Keratinocyte (primary cell): ENCODE measurements around the gene UROD. TPM values are rescaled to one million over a fixed set of nuclear protein-coding genes. Genes with fewer than 3 reads are reported as not detected.
"Not testable (repeated sequence)": the region's sequence is repeated elsewhere in the genome, so short reads cannot be mapped to it uniquely, and the experiment has no call there.

Source experiments
- DNase-seq: peaks from one replicate; pipeline ENCODE4 v3.0.0-alpha.2; 2011; ENCODE audit warnings: low read depth, missing footprints, low spot score
- FAIRE-seq: peaks from 2 replicates; lab custom pipeline; 2011; peaks lifted over from hg19 to GRCh38; lab: Jason Lieb, UNC
- H2AFZ ChIP-seq: 2 replicates; pipeline ENCODE4 v1.6.0; 2012; ENCODE audit warnings: low read length, control low read depth, inconsistent platforms; ENCODE audit not compliant: control insufficient read depth
- H3K27ac ChIP-seq: 2 replicates; pipeline ENCODE4 v1.5.1; 2011; ENCODE audit warnings: low read length; ENCODE audit not compliant: control insufficient read depth, insufficient read depth
- H3K27me3 ChIP-seq: 3 replicates; pipeline ENCODE4 v1.6.0; 2011; ENCODE audit warnings: low read length; ENCODE audit not compliant: control insufficient read depth, insufficient read depth; ENCODE audit errors: extremely low read depth
- H3K36me3 ChIP-seq, 2 experiments: 2 replicates in 1 of 2; 3 replicates in 1 of 2; pipeline ENCODE4 v1.5.1; 2011; ENCODE audit warnings: low read length in 2 of 2, mild to moderate bottlenecking in 1 of 2; ENCODE audit not compliant: control insufficient read depth in 2 of 2, insufficient read depth in 2 of 2; ENCODE audit errors: extremely low read depth in 1 of 2
- H3K4me1 ChIP-seq: 3 replicates; pipeline ENCODE4 v1.5.1; 2011; ENCODE audit warnings: low read length; ENCODE audit not compliant: control insufficient read depth, insufficient read depth; ENCODE audit errors: extremely low read depth
- H3K4me2 ChIP-seq: 3 replicates; pipeline ENCODE4 v1.6.0; 2011; ENCODE audit warnings: low read depth, low read length; ENCODE audit not compliant: control insufficient read depth, insufficient read depth; ENCODE audit errors: extremely low read depth
- H3K4me3 ChIP-seq, 3 experiments: fragments of 200-600 bp in 1 of 3; sonication (generic) in 1 of 3; 2 replicates in 2 of 3; 3 replicates in 1 of 3; pipeline ENCODE4 v1.5.1; 2011 to 2016; ENCODE audit warnings: low read length in 3 of 3, mild to moderate bottlenecking in 3 of 3, control low read depth in 2 of 3, inconsistent platforms in 1 of 3, low read depth in 1 of 3, mixed read lengths in 1 of 3, mixed run types in 1 of 3, moderate library complexity in 1 of 3; ENCODE audit not compliant: control insufficient read depth in 2 of 3, insufficient read depth in 2 of 3; ENCODE audit errors: extremely low read depth in 1 of 3
- H3K79me2 ChIP-seq: 2 replicates; pipeline ENCODE4 v1.6.0; 2012; ENCODE audit warnings: low read length; ENCODE audit not compliant: control insufficient read depth, insufficient read depth
- H3K9ac ChIP-seq: 3 replicates; pipeline ENCODE4 v1.6.0; 2011; ENCODE audit warnings: low read length; ENCODE audit not compliant: control insufficient read depth, insufficient read depth; ENCODE audit errors: extremely low read depth
- H3K9me1 ChIP-seq: 3 replicates; pipeline ENCODE4 v1.6.0; 2011; ENCODE audit warnings: low read length; ENCODE audit not compliant: control insufficient read depth, insufficient read depth; ENCODE audit errors: extremely low read depth
- H3K9me3 ChIP-seq: 2 replicates; pipeline ENCODE4 v1.5.1; 2012; ENCODE audit warnings: low read depth, low read length; ENCODE audit not compliant: control insufficient read depth
- H4K20me1 ChIP-seq: 3 replicates; pipeline ENCODE4 v1.6.0; 2011; ENCODE audit warnings: low read length; ENCODE audit not compliant: control insufficient read depth, insufficient read depth; ENCODE audit errors: extremely low read depth
- CTCF ChIP-seq, 3 experiments: IDR thresholded peaks in 1 of 3; conservative IDR thresholded peaks in 1 of 3; optimal IDR thresholded peaks in 1 of 3; 2 replicates in 2 of 3; 3 replicates in 1 of 3; pipeline versions ENCODE3 to v1.5.1; 2011; ENCODE audit warnings: low read length in 3 of 3, mild to moderate bottlenecking in 3 of 3, moderate library complexity in 2 of 3, control low read depth in 1 of 3, inconsistent platforms in 1 of 3; ENCODE audit not compliant: insufficient read depth in 2 of 3; ENCODE audit errors: extremely low read depth in 1 of 3
- EZH2 ChIP-seq: IDR thresholded peaks from one replicate; pipeline ENCODE4 v1.6.1; 2012; ENCODE audit warnings: inconsistent platforms, mild to moderate bottlenecking, low read length, moderate library complexity
- dilution Hi-C: fragments of 300-500 bp; cut with MboI; formaldehyde crosslinking; loops from one replicate; pipeline ENCODE4 v1.7.0; 2020; ENCODE audit warnings: low sequenced_read_pairs; ENCODE audit not compliant: extremely low pct_ligation_motif_present
- polyA plus RNA-seq, 5 experiments: library from polyadenylated mRNA; depleted of rRNA in 3 of 5; stranded (reverse) in 3 of 5; stranded (forward) in 1 of 5; unstranded in 1 of 5; fragments of >200 nt; gene quantifications; 1 replicate in 1 of 5; 2 replicates in 3 of 5; 3 replicates in 1 of 5; pipeline versions ENCODE4 v1.2.1 to v1.2.3, GENCODE V29; 2011 to 2012; ENCODE audit warnings: missing spikeins in 2 of 5, low read depth in 1 of 5, low replicate concordance in 1 of 5

Gene UROD
- polyA plus RNA-seq, 1 donor (not counting 4 experiments of a cell fraction or from before 2014, with no cell fraction given) = 157 TPM

- no peak overlapping the region for H2AFZ ChIP-seq
- FAIRE-seq = no peak
Observed at GRCh38 chr1:44999232-44999631, 12.8 kb upstream of the UROD start.

GRCh38 chr1:45001011-45001481 lies 11.0 kb upstream of the UROD start:
- Histone ChIP-seq H3K79me2 (no peaks in the 10 kb centered on the region), H3K9me1 (no peaks in the 10 kb centered on the region), H2AFZ (no peak overlapping the region), H3K9ac (no peak overlapping the region), H3K4me2 (no peak overlapping the region), H3K36me3 (peaks cover 18 to 24% of the 10 kb centered on the region in 2 experiments), H3K4me3 (no peak overlapping the region), H3K4me1 (no peaks in the 10 kb centered on the region), H3K27me3 (no peaks in the 10 kb centered on the region), H3K9me3 (no peaks in the 10 kb centered on the region), H4K20me1 (no peaks in the 10 kb centered on the region), H3K27ac (no peak overlapping the region)
- TF ChIP-seq EZH2 (no peak), CTCF (optimal IDR thresholded peaks at IDR 0.05 in 1 of 3, IDR thresholded peaks at IDR 0.05 in 1 of 3, conservative IDR thresholded peaks at IDR 0.05 in 1 of 3; ENCODE audit: extremely low read depth in 1 of 3, insufficient read depth in 2 of 3, low read length in 3 of 3) (no peak)
- DNase-seq = no peak
- FAIRE-seq = no peak
- dilution Hi-C loops = no loop called here

More at GRCh38 chr1:44999232-44999631, 12.8 kb upstream of the UROD start:
- H3K9me1 ChIP-seq = no peaks in the 10 kb centered on the region
- H3K4me2 ChIP-seq = no peak overlapping the region
- peaks cover 5 to 11% of the 10 kb centered on the region in 2 experiments for H3K36me3 ChIP-seq
- no peaks in the 10 kb centered on the region for H3K4me1 ChIP-seq
- no peak for DNase-seq
- H3K79me2 ChIP-seq = no peaks in the 10 kb centered on the region
- H3K4me3 ChIP-seq = no peak overlapping the region
- no peaks in the 10 kb centered on the region for H3K27me3 ChIP-seq
- H3K9me3 ChIP-seq = no peaks in the 10 kb centered on the region
- no peak for TF ChIP-seq EZH2
- no peak for TF ChIP-seq CTCF (optimal IDR thresholded peaks at IDR 0.05 in 1 of 3, IDR thresholded peaks at IDR 0.05 in 1 of 3, conservative IDR thresholded peaks at IDR 0.05 in 1 of 3; ENCODE audit: extremely low read depth in 1 of 3, insufficient read depth in 2 of 3, low read length in 3 of 3)
- no peak overlapping the region for H3K9ac ChIP-seq
- H3K27ac ChIP-seq = no peak overlapping the region
- H4K20me1 ChIP-seq = no peaks in the 10 kb centered on the region
- dilution Hi-C loops = no loop called here

- H3K79me2 ChIP-seq, FAIRE-seq, H3K9me3 ChIP-seq, dilution Hi-C loops, H3K4me1 ChIP-seq, DNase-seq, H3K4me2 ChIP-seq, H3K4me3 ChIP-seq, H3K9ac ChIP-seq, H4K20me1 ChIP-seq, H2AFZ ChIP-seq, H3K27me3 ChIP-seq, H3K27ac ChIP-seq, H3K9me1 ChIP-seq: not testable (repeated sequence)
- peaks cover 18 to 25% of the 10 kb centered on the region in 2 experiments for H3K36me3 ChIP-seq
Observed at GRCh38 chr1:45001576-45001975, 10.5 kb upstream of the UROD start.
